Erythroblast (primary cell): ENCODE results near the gene SLC7A10.

Experiments used
- GATA1 ChIP-seq: IDR thresholded peaks from 2 replicates; pipeline ENCODE4 v1.6.1; 2011; ENCODE audit warnings: low read depth, mild to moderate bottlenecking, control low read depth, low read length, moderate library complexity
- POLR2A ChIP-seq: IDR thresholded peaks from 2 replicates; pipeline ENCODE4 v1.6.1; 2011; ENCODE audit warnings: mild to moderate bottlenecking, low read length

DNA sequence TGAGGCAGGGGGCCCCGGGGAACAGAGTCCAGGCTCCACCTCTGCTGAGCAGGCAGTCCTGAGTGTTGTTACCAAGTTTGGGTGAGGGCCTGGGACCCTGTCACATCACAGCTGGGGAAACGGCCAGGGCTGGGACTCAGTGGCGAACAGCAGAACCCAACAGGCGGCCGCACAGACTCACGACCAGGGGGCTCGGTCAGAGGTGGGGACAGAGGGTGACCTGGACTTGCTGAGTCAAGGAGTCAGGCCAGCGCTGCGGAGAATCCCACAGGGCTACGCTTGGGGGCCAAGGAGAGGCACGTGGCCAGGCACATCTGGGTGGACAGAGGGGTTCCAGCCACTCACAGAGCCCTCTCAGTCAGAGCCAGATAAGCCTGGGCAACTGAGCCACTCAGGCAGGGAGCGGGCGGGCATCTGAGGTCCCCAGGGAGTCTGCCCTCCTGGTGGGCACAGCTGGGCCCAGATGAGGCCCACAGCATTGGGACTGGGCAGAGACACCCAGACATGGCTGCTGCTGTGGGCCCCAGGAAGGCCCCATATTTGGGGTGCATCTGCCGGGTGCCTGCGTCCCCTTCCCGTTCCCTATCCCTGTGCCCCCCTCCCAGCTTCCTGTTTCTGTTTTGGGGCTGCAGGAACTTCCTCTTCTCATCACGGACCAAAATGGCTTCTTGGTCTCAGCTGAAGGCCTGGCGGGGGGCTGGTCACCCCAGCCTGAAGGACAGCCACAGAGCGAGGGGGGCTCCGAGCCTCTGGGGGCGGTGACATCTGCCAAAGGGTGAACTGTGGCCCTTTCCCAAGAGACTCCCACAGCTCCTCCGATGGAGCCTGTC is 42.7 kb upstream of the SLC7A10 start:
- no peak for TF ChIP-seq POLR2A
- TF ChIP-seq GATA1 = no peak
